GM12892 (cell line): ENCODE data around the gene CACNB4.
"Not testable (repeated sequence)": the region's sequence is repeated elsewhere in the genome, so short reads cannot be mapped to it uniquely, and the experiment has no call there.

Experiments used
- POLR2A ChIP-seq: IDR thresholded peaks from 2 replicates; pipeline ENCODE4 v1.6.1; 2011; ENCODE audit warnings: low read depth, low read length, control low read depth
- POLR2AphosphoS5 ChIP-seq: IDR thresholded peaks from 2 replicates; pipeline ENCODE4 v1.6.1; 2011; ENCODE audit warnings: low read depth, low read length, control low read depth

GRCh38 chr2:152107140-152107539 lies 8.3 kb upstream of the CACNB4 start:
- not testable (repeated sequence) for TF ChIP-seq POLR2A, POLR2AphosphoS5
